HUES48 (cell line): ENCODE results near the gene ROR1.
A peak's percentile ranks its signal among the peaks of the same experiment; 100 is the strongest.

ENCODE experiments used
- H3K27ac ChIP-seq: one replicate; pipeline ENCODE4 v1.7.0; 2013; ENCODE audit warnings: low read depth, low read length, inconsistent platforms
- H3K27me3 ChIP-seq: 2 replicates; pipeline ENCODE4 v1.6.1; 2013; ENCODE audit warnings: mild to moderate bottlenecking, low read length; ENCODE audit not compliant: control insufficient read depth, insufficient read depth
- H3K36me3 ChIP-seq: 2 replicates; pipeline ENCODE4 v1.6.1; 2013; ENCODE audit warnings: low read length; ENCODE audit not compliant: control insufficient read depth, insufficient read depth
- H3K4me1 ChIP-seq: 2 replicates; pipeline ENCODE4 v1.6.1; 2013; ENCODE audit warnings: mild to moderate bottlenecking, low read length; ENCODE audit not compliant: control insufficient read depth, insufficient read depth
- H3K4me3 ChIP-seq: 2 replicates; pipeline ENCODE4 v1.5.1; 2013; ENCODE audit warnings: mild to moderate bottlenecking, low read depth, low read length
- H3K9ac ChIP-seq: 2 replicates; pipeline ENCODE4 v1.6.1; 2013; ENCODE audit warnings: mild to moderate bottlenecking, low read depth, low read length, moderate library complexity
- H3K9me3 ChIP-seq: 2 replicates; pipeline ENCODE4 v1.6.1; 2013; ENCODE audit warnings: low read length; ENCODE audit not compliant: control insufficient read depth, insufficient read depth

ROR1 gene

DNA sequence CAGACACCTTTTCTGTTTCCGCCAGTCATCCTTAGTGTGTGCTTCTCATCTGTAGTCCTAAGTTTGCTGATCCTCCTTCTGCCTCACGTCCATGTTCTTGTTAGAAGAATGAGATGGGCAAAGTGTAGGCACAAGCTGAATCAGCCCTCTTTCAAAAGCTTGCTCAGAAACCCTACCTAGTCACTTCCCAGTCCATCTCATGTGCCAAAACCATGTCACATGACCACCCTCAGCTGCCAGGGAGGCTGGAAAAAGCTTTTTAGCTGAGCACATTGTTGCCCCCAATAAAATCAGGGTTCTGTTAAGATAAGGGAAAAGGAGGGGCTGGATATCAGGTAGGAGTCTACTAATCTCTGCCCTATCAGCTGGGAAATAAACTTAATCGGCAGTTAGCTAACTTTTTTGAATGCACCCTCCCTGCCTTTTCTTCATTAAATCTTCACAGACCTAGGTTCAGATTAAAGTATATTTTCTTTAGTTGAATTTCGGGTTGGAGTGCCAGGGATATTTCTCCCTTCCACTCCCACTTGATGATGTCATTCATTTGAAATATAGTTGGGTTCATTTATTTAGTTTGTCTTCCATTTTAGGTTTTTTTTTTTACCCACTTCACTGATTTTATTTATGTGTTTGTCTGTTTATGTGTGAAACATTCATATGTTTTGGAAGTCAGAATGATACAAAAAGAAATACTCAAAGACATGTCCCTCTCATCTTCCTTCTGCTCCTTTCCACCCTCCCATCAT is 129.2 kb downstream of the ROR1 start:
- peaks cover 52% of the 10 kb centered on the region for H3K4me1 ChIP-seq

DNA sequence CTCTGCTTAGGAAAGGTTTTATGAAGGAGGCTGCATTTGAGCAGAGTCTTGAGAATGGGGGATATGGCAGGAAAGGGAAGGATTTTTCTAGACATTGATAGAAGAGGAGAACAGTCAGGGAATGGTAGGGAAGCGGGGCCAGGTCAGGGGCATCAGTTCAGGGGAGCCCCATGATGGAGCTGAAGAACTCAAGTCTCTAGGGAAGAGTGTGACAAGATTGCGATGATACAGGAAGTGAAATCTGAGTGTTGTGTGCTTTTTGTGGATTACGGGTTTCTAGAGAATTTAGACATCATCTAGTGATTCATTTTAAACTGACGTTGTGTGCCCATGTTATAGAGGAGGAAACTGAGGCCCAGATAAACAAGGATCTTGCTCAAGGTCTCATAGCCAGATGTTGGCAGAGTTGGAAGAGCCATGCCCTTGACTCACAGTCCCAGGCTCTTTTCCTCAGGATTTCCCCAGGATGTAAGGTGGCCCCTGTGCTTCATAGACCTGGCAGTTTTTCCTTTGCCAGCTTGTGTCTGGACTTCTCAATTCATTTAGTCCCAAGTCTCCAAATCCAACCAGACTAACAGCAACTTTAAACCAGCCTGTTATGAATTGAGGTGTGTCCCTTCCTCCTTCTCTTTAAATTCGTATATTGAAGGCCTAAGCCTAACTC is 130.3 kb downstream of the ROR1 start:
- Histone ChIP-seq H3K27ac (no peak overlapping the region), H3K9me3 (no peaks in the 10 kb centered on the region)

More for the DNA sequence above, 129.2 kb downstream of the ROR1 start:
- H3K36me3 ChIP-seq: no peaks in the 10 kb centered on the region
- no peak overlapping the region for H3K4me3 ChIP-seq
- no peak overlapping the region for H3K27ac ChIP-seq
- H3K9ac ChIP-seq: no peak overlapping the region
- no peaks in the 10 kb centered on the region for H3K27me3 ChIP-seq
- H3K9me3 ChIP-seq: no peaks in the 10 kb centered on the region

DNA sequence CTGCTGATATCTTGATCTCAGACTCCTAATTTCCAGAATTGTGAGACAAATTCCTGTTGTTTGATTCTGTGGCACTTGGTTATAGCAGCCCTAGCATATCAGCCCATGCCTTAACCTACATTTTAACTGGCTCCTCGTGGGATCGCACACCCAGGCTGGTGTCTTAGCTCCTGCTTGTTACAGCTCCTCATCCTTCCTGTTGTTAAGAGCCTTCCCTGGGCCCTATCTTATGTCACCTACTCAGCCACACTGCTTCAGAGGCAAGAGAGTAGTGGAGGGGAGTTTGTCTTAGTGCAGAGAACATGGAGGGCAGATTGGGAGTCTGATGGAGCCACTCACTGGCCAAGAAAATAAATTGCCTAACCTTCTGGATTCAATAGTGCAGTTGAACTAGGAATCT is 131.0 kb downstream of the ROR1 start:
- no peaks in the 10 kb centered on the region for H3K9me3 ChIP-seq
- peaks cover 64% of the 10 kb centered on the region for H3K4me1 ChIP-seq
- H3K4me3 ChIP-seq: no peak overlapping the region
- H3K9ac ChIP-seq: no peak overlapping the region
- H3K27me3 ChIP-seq: no peaks in the 10 kb centered on the region
- no peaks in the 10 kb centered on the region for H3K36me3 ChIP-seq
- H3K27ac ChIP-seq: peak overlapping the region; percentile 44

More for the DNA sequence above, 130.3 kb downstream of the ROR1 start:
- no peak overlapping the region for H3K4me3 ChIP-seq
- H3K9ac ChIP-seq: no peak overlapping the region
- no peaks in the 10 kb centered on the region for H3K36me3 ChIP-seq
- H3K27me3 ChIP-seq: no peaks in the 10 kb centered on the region
- H3K4me1 ChIP-seq: peaks cover 57% of the 10 kb centered on the region

DNA sequence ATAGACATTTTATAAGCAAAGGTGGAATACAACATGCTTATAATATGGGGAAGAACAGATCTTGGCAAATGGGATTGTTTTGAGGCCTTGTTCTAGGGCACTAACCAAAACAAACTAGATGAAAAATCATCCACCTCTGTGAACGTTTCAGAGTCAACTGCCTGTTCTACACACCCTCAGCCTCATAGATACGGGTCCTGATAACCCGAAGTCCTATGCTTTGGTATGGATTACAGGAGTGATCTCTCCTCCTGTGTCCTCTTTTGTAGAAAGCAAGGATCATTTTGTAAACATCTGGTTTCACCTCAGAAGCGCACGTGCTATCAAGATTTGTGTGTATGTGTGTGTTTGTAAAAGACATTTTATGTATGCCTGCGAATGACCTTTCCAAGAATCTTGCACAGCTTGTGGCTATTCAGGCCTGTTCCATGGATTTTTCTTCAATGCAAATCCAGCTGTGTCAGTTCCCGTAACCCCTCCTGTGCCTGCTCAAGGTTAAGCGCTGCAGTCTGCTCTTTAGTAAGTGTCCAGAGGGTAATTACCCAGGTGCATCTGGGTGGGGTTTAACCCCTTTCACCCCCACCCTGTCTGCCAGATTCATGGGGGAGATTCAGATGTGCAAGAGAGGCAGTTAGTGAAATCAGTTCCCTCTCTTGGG is 132.4 kb downstream of the ROR1 start:
- Histone ChIP-seq H3K27me3 (no peaks in the 10 kb centered on the region), H3K4me3 (no peak overlapping the region), H3K36me3 (no peaks in the 10 kb centered on the region), H3K27ac (peak overlapping the region; percentile 66), H3K4me1 (peaks cover 67% of the 10 kb centered on the region), H3K9me3 (no peaks in the 10 kb centered on the region), H3K9ac (no peak overlapping the region; the same call in 1 of the 2 replicates)

DNA sequence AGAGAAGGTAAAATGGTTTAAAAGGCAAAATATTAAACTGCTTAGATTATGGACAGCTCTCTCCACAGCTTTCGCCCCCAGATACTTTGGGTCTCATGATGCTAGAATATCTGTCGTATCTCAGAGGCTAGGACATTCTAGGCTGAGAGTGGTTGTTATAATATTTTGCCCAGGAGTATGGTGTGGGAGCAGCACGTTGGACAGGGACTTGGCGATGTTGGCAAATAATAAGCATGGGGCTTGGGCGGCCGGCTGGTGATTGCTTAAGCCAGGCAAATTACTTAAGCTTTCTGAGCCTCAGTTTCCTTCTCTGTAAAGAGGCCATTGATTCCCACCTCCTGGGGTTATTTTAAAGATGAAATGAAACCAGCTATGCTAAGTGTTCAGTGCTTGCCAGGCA is 133.2 kb downstream of the ROR1 start:
- H3K27ac ChIP-seq: peak overlapping the region; percentile 66
- H3K27me3 ChIP-seq: no peaks in the 10 kb centered on the region
- peaks cover 70% of the 10 kb centered on the region for H3K4me1 ChIP-seq
- H3K36me3 ChIP-seq: no peaks in the 10 kb centered on the region
- H3K9ac ChIP-seq: no peak overlapping the region
- H3K9me3 ChIP-seq: no peaks in the 10 kb centered on the region
- no peak overlapping the region for H3K4me3 ChIP-seq

DNA sequence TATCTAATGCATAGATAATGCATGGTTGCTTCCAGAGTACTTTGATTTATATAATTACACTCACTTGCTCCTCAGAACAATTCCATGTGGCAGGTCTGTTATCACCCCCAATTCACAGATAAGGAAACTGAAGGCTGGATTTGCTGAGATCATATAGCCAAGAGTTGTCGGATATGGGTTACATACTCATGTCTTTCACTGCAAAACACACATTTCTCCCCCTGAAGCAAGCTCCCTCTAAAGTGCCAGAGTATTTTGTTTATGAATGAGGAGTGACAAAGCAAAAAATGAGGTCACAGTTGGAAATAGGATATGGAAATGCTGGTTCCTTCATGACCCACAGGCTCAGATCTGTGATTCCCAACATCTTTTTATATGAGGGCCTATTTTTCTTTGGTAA is 134.2 kb downstream of the ROR1 start:
- Histone ChIP-seq H3K27me3 (no peaks in the 10 kb centered on the region), H3K9ac (peak overlapping the region; percentile 36; the same call in 1 of the 2 replicates), H3K9me3 (no peaks in the 10 kb centered on the region), H3K4me3 (peak overlapping the region; percentile 20; the same call in 1 of the 2 replicates), H3K4me1 (peaks cover 76% of the 10 kb centered on the region), H3K36me3 (no peaks in the 10 kb centered on the region), H3K27ac (peak overlapping the region; percentile 89)

DNA sequence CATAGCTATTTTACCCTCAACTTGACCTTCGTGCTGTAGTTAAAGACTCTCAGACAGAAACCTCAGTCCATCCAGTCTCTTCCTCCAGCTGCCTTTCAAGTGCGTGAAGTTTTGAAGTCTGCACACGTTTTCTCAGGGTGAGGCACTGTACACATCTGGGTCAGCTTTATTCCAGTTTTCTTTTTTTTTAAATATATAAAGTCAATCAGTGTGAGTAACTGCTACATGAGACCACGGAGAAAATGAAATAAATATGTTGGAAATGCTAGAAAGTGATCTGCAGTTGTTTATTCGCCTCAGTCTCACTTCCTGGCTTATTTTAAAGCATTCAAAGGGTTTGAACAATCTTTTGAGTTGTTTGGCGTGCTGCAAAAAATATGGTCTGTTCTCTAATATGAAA is 135.7 kb downstream of the ROR1 start:
- peaks cover 85% of the 10 kb centered on the region for H3K4me1 ChIP-seq
- H3K27me3 ChIP-seq: no peaks in the 10 kb centered on the region
- no peaks in the 10 kb centered on the region for H3K9me3 ChIP-seq
- H3K27ac ChIP-seq: no peak overlapping the region
- H3K9ac ChIP-seq: no peak overlapping the region
- H3K36me3 ChIP-seq: no peaks in the 10 kb centered on the region
- no peak overlapping the region for H3K4me3 ChIP-seq

DNA sequence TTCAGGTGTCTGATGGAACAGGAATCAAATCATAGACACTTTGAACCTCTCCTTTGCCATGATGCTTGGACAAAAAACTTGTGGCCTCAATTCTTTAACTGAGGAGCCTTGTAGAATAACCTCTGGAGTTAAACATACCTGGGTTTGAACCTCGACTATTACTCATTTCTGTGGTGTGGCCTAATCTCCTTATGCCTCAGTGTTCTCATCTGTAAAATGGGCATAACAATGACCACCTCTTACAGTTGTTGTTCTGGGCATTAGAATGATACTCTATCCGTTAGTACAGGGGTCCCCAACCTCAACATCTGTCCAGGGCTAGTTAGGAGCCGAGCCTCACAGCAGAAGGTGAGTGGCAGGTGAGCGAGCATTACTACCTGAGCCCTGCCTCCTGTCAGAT is 137.2 kb downstream of the ROR1 start:
- Histone ChIP-seq H3K9me3 (no peaks in the 10 kb centered on the region), H3K27ac (no peak overlapping the region), H3K27me3 (no peaks in the 10 kb centered on the region), H3K4me3 (no peak overlapping the region), H3K36me3 (no peaks in the 10 kb centered on the region), H3K4me1 (peaks cover 84% of the 10 kb centered on the region), H3K9ac (no peak overlapping the region)

DNA sequence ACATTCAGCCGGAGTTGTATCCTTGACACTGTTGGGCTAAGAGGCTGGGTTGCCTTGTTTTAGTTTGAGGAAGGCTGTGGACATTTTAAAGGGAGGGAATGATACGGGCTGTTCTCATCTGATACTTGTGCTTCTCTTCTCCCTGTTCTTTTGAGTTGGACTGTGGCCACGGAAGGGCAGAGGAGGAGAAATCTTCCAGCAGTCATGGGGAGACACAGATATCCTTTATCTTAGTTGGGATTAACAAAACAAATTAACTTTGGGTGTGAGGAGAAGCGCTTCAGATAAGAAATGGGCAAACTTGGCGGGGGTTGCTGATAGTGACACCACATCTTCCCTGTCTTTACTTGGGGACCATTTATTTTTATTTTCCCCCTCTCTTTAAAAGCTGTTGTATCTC is 138.8 kb downstream of the ROR1 start:
- Histone ChIP-seq H3K4me1 (peaks cover 74% of the 10 kb centered on the region), H3K36me3 (no peaks in the 10 kb centered on the region), H3K4me3 (no peak overlapping the region), H3K9me3 (no peaks in the 10 kb centered on the region), H3K9ac (no peak overlapping the region), H3K27me3 (no peaks in the 10 kb centered on the region), H3K27ac (no peak overlapping the region)

DNA sequence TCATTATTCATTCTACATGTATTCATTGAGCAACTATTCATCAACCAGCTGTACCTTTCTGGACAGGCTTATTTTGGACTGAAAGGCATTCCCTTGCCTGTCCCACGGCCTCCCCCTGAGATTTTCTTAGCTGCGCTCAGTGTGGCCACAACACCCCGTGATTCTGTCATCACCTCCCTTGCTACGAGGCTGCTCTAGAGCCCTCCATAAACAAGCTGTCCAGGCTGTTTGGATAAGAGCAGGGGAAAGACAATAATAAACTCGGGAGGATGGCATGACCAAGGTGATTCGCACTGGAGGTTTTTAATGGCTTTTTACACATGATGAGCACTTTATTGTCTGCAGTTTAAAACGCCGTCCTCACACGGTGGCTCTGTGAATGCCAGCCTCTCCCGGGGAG is 139.7 kb downstream of the ROR1 start:
- H3K27me3 ChIP-seq: no peaks in the 10 kb centered on the region
- peak overlapping the region; percentile 33 for H3K27ac ChIP-seq
- H3K4me3 ChIP-seq: no peak overlapping the region
- H3K4me1 ChIP-seq: peaks cover 71% of the 10 kb centered on the region
- no peaks in the 10 kb centered on the region for H3K9me3 ChIP-seq
- no peak overlapping the region for H3K9ac ChIP-seq
- no peaks in the 10 kb centered on the region for H3K36me3 ChIP-seq

DNA sequence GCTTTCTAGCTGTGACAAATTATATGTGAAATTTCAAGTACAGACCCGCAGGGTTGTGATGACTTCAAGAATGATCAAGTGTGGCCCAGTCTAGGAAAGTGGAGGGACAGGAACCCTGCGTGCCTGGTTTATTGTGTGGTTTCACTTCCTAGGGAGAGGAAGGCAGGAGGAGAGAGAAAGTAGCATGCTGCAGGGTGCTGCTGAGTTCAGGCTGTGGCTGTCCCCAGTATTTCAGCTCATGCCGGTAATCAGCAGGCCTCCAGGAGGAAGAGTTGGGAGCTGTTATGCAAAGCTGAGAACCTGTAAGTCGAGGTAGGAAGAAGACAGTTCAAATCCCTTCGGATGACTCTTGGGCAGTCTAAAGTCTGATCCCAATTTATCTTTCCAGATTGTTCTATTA is 140.4 kb downstream of the ROR1 start:
- no peak overlapping the region for H3K27ac ChIP-seq
- H3K4me3 ChIP-seq: no peak overlapping the region
- no peaks in the 10 kb centered on the region for H3K27me3 ChIP-seq
- no peak overlapping the region for H3K9ac ChIP-seq
- H3K36me3 ChIP-seq: no peaks in the 10 kb centered on the region
- H3K9me3 ChIP-seq: no peaks in the 10 kb centered on the region
- peaks cover 67% of the 10 kb centered on the region for H3K4me1 ChIP-seq
